ENCODE data around the gene LRRC7. TPM values are rescaled to one million over a fixed set of nuclear protein-coding genes. Genes with fewer than 3 reads are reported as not detected.
A peak's percentile ranks its signal among the peaks of the same experiment; 100 is the strongest.
"Not testable (repeated sequence)": the region's sequence is repeated elsewhere in the genome, so short reads cannot be mapped to it uniquely, and the experiment has no call there.

LRRC7 gene
- polyA plus RNA-seq, 1 of the 3 experiments (the other 2 are of a cell fraction): 0.02 TPM

DNA sequence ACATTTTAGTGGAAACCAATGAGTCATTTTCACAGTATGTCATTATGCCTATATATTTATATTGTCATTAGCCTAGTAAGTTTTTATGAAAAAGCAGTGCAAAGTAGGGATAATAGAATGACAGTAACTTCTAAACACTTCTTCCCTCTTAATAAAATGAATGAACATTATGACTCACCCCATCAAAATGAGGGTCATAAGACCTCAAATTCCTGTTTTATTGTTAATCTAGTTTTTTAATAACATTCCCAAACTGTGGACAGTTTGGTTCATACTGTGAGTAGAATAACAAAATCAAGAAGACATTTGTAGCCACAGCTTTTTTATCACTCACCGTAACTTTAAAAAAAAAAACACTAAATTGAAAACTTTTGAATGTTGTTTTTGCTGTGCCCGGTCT is 477.1 kb downstream of the LRRC7 start:
- CTCF ChIA-PET: no interaction called here
- no peaks in the 10 kb centered on the region; the same call in 1 of the 2 replicates for H3K79me2 ChIP-seq (ENCODE audit: insufficient read depth)
- 60% methylated on average over 2 of the region's 2 CpGs for WGBS (ENCODE audit: low lambda C conversion rate)
- peaks cover 3% of the 10 kb centered on the region for H3F3A ChIP-seq (replicated peaks; ENCODE audit: insufficient read depth)
- no peaks in the 10 kb centered on the region for H3K27me3 ChIP-seq (ENCODE audit: insufficient read depth)
- H2AFZ ChIP-seq (ENCODE audit: low read depth): no peak overlapping the region; the same call in 1 of the 2 replicates
- H4K20me1 ChIP-seq (ENCODE audit: insufficient read depth): no peaks in the 10 kb centered on the region
- H3K4me2 ChIP-seq: 0 out of 2 replicates have a peak overlapping the region, but pooled peaks have one; percentile 5
- no peaks in the 10 kb centered on the region for H3K36me3 ChIP-seq (replicated peaks in 1 of 2; ENCODE audit: control insufficient read depth in 1 of 2, insufficient read depth in 2 of 2, low read length in 1 of 2)
- no peak overlapping the region for H3K9ac ChIP-seq
- TF ChIP-seq TEAD4 (IDR thresholded peaks at IDR 0.05; ENCODE audit: borderline replicate concordance, insufficient read depth) (0 out of 2 replicates have a peak, but pooled peaks have one; percentile 24), FOXM1 (IDR thresholded peaks at IDR 0.05; ENCODE audit: low read depth) (no peak), TCF12 (IDR thresholded peaks at IDR 0.05) (peak; percentile 26; the same call in 1 of the 2 replicates), JUND (IDR thresholded peaks at IDR 0.05) (peak; percentile 60), FOSL2 (IDR thresholded peaks at IDR 0.05; ENCODE audit: borderline replicate concordance, low read depth) (peak; percentile 58; the same call in 1 of the 2 replicates), EP300 (IDR thresholded peaks at IDR 0.05; ENCODE audit: borderline replicate concordance in 1 of 2, low read depth in 1 of 2, low read length in 1 of 2) (0 out of 4 replicates have a peak, but pooled peaks of 1 of the 2 experiments have one; percentile 26)
- TF ChIP-seq, protein P1, sequence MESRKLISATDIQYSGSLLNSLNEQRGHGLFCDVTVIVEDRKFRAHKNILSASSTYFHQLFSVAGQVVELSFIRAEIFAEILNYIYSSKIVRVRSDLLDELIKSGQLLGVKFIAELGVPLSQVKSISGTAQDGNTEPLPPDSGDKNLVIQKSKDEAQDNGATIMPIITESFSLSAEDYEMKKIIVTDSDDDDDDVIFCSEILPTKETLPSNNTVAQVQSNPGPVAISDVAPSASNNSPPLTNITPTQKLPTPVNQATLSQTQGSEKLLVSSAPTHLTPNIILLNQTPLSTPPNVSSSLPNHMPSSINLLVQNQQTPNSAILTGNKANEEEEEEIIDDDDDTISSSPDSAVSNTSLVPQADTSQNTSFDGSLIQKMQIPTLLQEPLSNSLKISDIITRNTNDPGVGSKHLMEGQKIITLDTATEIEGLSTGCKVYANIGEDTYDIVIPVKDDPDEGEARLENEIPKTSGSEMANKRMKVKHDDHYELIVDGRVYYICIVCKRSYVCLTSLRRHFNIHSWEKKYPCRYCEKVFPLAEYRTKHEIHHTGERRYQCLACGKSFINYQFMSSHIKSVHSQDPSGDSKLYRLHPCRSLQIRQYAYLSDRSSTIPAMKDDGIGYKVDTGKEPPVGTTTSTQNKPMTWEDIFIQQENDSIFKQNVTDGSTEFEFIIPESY (IDR thresholded peaks at IDR 0.05; ENCODE audit: borderline replicate concordance, low read depth): no peak
- H3K27ac ChIP-seq (ENCODE audit: low read depth in 2 of 2, low read length in 1 of 2): peak overlapping the region; percentile 29 to 34; a peak in 3 of 4 replicates
- H3K9me2 ChIP-seq: no peaks in the 10 kb centered on the region
- no peaks in the 10 kb centered on the region for H3K9me3 ChIP-seq
- POLR2A ChIA-PET: no interaction called here
- H3K4me1 ChIP-seq (ENCODE audit: control insufficient read depth in 1 of 2, insufficient read depth in 2 of 2, low read depth in 1 of 2, low read length in 1 of 2): peaks cover 0 to 13% of the 10 kb centered on the region in 2 experiments; a peak in 2 of 4 replicates
- DNase-seq: no peak
- H3K4me3 ChIP-seq (ENCODE audit: low read depth in 2 of 2, low read length in 1 of 2): no peak overlapping the region; a peak in 1 of 4 replicates

DNA sequence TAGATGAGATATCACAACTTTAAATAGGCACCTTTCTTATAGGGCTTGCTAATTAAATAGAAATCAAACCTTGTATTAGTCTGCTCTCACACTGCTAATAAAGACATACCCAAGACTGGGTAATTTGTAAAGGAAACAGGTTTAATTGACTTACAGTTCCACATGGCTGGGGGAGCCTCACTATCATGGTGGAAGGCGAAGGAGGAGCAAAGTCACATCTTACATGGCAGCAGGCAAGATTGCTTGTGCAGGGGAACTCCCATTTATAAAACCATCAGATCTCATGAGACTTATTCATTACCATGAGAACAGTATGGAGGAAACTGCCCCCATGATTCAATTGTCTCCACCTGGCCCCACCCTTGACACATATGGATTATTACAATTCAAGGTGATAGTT is 477.9 kb downstream of the LRRC7 start:
- H4K20me1 ChIP-seq (ENCODE audit: insufficient read depth); H3K27me3 ChIP-seq (ENCODE audit: insufficient read depth); H3K4me2 ChIP-seq; H2AFZ ChIP-seq (ENCODE audit: low read depth); H3F3A ChIP-seq (replicated peaks; ENCODE audit: insufficient read depth); POLR2A ChIA-PET; H3K9me3 ChIP-seq; H3K9ac ChIP-seq; H3K79me2 ChIP-seq (ENCODE audit: insufficient read depth); H3K36me3 ChIP-seq (replicated peaks in 1 of 2; ENCODE audit: control insufficient read depth in 1 of 2, insufficient read depth in 2 of 2, low read length in 1 of 2); H3K4me3 ChIP-seq (ENCODE audit: low read depth in 2 of 2, low read length in 1 of 2); H3K9me2 ChIP-seq; DNase-seq: not testable (repeated sequence)
- H3K4me1 ChIP-seq (ENCODE audit: control insufficient read depth in 1 of 2, insufficient read depth in 2 of 2, low read depth in 1 of 2, low read length in 1 of 2): peaks cover 0 to 13% of the 10 kb centered on the region in 2 experiments; a peak in 2 of 4 replicates
- CTCF ChIA-PET: interaction anchor here (1.0 to 1.1 kb wide), 2 partner anchors 10 to 51 kb away, joined by 3 read pairs; no protein-coding TSS in a partner anchor
- 86% methylated on average over 1 of the region's 1 CpG for WGBS (ENCODE audit: low lambda C conversion rate)
- peak overlapping the region in 1 of 2 experiments; percentile 29; a peak in 2 of 4 replicates for H3K27ac ChIP-seq (ENCODE audit: low read depth in 2 of 2, low read length in 1 of 2)

DNA sequence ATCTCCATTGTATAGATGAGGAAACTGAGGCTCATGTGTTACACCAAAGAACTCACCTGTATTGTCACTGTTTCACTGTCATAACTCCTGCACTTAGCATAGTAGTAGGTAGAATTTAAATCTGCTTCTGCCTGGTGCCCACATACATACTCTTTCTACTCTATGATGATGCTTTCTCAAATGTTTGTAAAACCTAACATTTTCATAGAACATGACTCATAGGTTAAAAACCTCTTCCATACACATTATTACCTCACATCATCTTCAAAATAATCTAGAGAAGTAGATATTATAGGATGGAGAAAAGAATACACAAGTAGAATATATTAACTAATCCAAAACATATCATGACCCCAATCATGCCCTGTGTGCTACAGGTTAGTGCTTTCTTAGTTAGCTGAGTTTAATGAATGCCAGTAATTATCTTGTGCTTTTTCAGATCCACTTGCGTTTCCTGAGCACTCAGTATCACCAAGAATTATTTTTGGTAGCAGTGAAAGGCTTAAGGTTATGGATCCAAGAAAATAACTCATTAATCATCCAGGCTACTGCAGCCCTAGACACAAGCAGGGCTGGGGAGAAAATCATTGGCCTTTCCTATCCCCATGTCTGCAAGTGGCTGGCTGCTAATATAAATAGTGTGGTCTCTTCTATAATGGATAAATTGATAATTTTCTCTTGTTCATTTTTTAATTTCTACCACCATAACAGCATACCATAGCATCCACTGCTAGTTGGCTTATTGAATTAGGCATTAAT is 480.8 kb downstream of the LRRC7 start:
- Histone ChIP-seq H3K36me3 (replicated peaks in 1 of 2; ENCODE audit: control insufficient read depth in 1 of 2, insufficient read depth in 2 of 2, low read length in 1 of 2) (no peaks in the 10 kb centered on the region), H3K79me2 (ENCODE audit: insufficient read depth) (no peaks in the 10 kb centered on the region; the same call in 1 of the 2 replicates), H3K27ac (ENCODE audit: low read depth in 2 of 2, low read length in 1 of 2) (no peak overlapping the region), H3K27me3 (ENCODE audit: insufficient read depth) (no peaks in the 10 kb centered on the region), H3F3A (replicated peaks; ENCODE audit: insufficient read depth) (peaks cover 3% of the 10 kb centered on the region), H4K20me1 (ENCODE audit: insufficient read depth) (no peaks in the 10 kb centered on the region), H3K9me2 (no peaks in the 10 kb centered on the region), H2AFZ (ENCODE audit: low read depth) (no peak overlapping the region), H3K4me3 (ENCODE audit: low read depth in 2 of 2, low read length in 1 of 2) (no peak overlapping the region), H3K9me3 (no peaks in the 10 kb centered on the region), H3K4me1 (ENCODE audit: control insufficient read depth in 1 of 2, insufficient read depth in 2 of 2, low read depth in 1 of 2, low read length in 1 of 2) (peaks cover 0 to 13% of the 10 kb centered on the region in 2 experiments; a peak in 2 of 4 replicates), H3K9ac (no peak overlapping the region), H3K4me2 (no peak overlapping the region)
- CTCF ChIA-PET: no interaction called here
- no peak for DNase-seq
- WGBS (ENCODE audit: low lambda C conversion rate): 38% methylated on average over 1 of the region's 1 CpG
- POLR2A ChIA-PET: no interaction called here
- TF ChIP-seq GABPA (IDR thresholded peaks at IDR 0.05; ENCODE audit: low read depth) (no peak), GATA2 (CRISPR knock-in tag; IDR thresholded peaks at IDR 0.05) (no peak), NRF1 (IDR thresholded peaks at IDR 0.05; ENCODE audit: low read depth, low read length) (no peak), EZH2phosphoT487 (IDR thresholded peaks at IDR 0.05; ENCODE audit: borderline replicate concordance, low read depth) (no peak), RAD21 (IDR thresholded peaks at IDR 0.05; ENCODE audit: low read length) (no peak), TCF12 (IDR thresholded peaks at IDR 0.05) (no peak), JUND (IDR thresholded peaks at IDR 0.05) (no peak)
- TF ChIP-seq, protein P2, sequence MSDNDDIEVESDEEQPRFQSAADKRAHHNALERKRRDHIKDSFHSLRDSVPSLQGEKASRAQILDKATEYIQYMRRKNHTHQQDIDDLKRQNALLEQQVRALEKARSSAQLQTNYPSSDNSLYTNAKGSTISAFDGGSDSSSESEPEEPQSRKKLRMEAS (IDR thresholded peaks at IDR 0.05; ENCODE audit: low read depth): no peak
- TF ChIP-seq, protein P3, sequence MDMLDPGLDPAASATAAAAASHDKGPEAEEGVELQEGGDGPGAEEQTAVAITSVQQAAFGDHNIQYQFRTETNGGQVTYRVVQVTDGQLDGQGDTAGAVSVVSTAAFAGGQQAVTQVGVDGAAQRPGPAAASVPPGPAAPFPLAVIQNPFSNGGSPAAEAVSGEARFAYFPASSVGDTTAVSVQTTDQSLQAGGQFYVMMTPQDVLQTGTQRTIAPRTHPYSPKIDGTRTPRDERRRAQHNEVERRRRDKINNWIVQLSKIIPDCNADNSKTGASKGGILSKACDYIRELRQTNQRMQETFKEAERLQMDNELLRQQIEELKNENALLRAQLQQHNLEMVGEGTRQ (IDR thresholded peaks at IDR 0.05; ENCODE audit: borderline replicate concordance, low read depth, low read length): no peak
- TF ChIP-seq, protein P4, sequence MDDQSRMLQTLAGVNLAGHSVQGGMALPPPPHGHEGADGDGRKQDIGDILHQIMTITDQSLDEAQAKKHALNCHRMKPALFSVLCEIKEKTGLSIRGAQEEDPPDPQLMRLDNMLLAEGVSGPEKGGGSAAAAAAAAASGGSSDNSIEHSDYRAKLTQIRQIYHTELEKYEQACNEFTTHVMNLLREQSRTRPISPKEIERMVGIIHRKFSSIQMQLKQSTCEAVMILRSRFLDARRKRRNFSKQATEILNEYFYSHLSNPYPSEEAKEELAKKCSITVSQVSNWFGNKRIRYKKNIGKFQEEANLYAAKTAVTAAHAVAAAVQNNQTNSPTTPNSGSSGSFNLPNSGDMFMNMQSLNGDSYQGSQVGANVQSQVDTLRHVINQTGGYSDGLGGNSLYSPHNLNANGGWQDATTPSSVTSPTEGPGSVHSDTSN (IDR thresholded peaks at IDR 0.05): no peak

Measured in SK-N-SH (cell line).